ENCODE measurements around the gene HSPA13. TPM values are rescaled to one million over a fixed set of nuclear protein-coding genes. Genes with fewer than 3 reads are reported as not detected.
"Not testable (repeated sequence)": the region's sequence is repeated elsewhere in the genome, so short reads cannot be mapped to it uniquely, and the experiment has no call there.

The HSPA13 gene
- total RNA-seq, 1 donor from 2014 or later = 11.1 TPM

DNA sequence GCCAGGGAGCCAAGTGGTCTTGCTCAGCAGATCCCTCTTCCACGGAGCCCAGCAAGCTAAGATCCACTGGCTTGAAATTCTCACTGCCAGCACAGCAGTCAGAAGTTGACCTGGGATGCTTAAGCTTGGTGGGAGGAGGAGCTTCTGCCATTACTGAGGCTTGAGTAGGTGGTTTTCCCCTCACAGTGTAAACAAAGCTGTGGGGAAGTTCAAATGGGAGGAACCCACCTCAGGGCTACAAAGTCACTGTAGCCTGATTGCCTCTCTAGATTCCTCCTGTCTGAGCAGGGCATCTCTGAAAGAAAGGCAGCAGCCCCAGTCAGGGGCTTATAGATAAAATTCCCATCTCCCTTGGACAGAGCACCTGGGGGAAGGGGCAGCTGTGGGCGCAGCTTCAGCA, 55.6 kb downstream of the HSPA13 start:
- DNase-seq; intact Hi-C loops (cut with micrococcal nuclease); ATAC-seq: not testable (repeated sequence)

DNA sequence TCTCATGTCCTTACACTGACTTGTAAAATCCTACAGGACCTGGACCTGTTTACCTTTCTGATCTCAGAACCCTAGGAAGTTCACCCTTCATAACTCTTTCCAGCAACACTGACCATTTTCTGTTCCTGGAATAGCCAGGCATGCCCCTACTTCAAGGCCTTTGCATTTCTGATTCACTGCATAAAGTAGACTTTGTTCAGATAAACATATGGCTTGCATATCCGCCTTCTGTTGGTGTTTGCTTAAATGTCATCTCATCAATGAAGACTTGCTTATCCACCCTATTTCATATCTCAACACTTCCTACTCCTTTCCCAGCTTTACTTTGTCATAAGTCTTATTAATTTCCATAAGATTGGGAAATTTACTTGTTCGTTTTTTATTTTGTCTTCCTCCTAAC, 57.4 kb downstream of the HSPA13 start:
- no peak for DNase-seq
- ATAC-seq = no peak
- intact Hi-C loops (cut with micrococcal nuclease) = no loop called here

Other genes starting within 250 kb of the HSPA13 start
- gene LIPI, start 172.2 kb downstream of the HSPA13 start, total RNA-seq = not detected
- gene RBM11, start 167.0 kb downstream of the HSPA13 start, total RNA-seq = not detected
- 1.7 TPM for gene SAMSN1, start 163.2 kb upstream of the HSPA13 start, total RNA-seq